ENCODE data around the gene NBAS. TPM values are rescaled to one million over a fixed set of nuclear protein-coding genes. Genes with fewer than 3 reads are reported as not detected.

The NBAS gene
- total RNA-seq, 1 experiment from 2014 or later: 32.5 TPM

GRCh38 chr2:15281681-15282080, 279.5 kb downstream of the NBAS start:
- Mint-ChIP-seq H3K27me3 (ENCODE audit: low read depth) (no peaks in the 10 kb centered on the region), H3K4me3 (no peak overlapping the region), H3K9me3 (no peaks in the 10 kb centered on the region), H3K36me3 (ENCODE audit: insufficient read depth in 1 of 3, low read depth in 3 of 3) (peaks cover 7 to 9% (median 8%) of the 10 kb centered on the region in 3 experiments; a peak in 6 of 7 replicates), H3K4me1 (peaks cover 0 to 2% of the 10 kb centered on the region in 2 experiments; a peak in 1 of 4 replicates), H3K27ac (no peak overlapping the region)
- no peak for TF ChIP-seq CTCF (conservative IDR thresholded peaks at IDR 0.05)
- Histone ChIP-seq H3T11ph (ENCODE audit: low read length) (no peak overlapping the region), H2AFZ (ENCODE audit: low read length) (no peak overlapping the region), H2BK5ac (ENCODE audit: insufficient read length, low read length) (no peak overlapping the region), H3K27me3 (ENCODE audit: insufficient read depth, low read length) (no peaks in the 10 kb centered on the region), H4K5ac (ENCODE audit: insufficient read length, low read depth, low read length) (no peak overlapping the region), H2BK20ac (ENCODE audit: low read depth, low read length, poor library complexity, severe bottlenecking) (no peak overlapping the region), H3K4me2 (ENCODE audit: insufficient read depth, insufficient read length, low read length) (no peak overlapping the region), H3K9ac (ENCODE audit: extremely low read depth, insufficient read length, low read length) (no peak overlapping the region), H4K91ac (ENCODE audit: insufficient read length, low read depth, low read length) (no peak overlapping the region), H3K23ac (ENCODE audit: insufficient read length, low read depth, low read length) (no peak overlapping the region), H2BK15ac (ENCODE audit: low read depth, low read length) (no peak overlapping the region), H2AK5ac (ENCODE audit: insufficient read length, low read length) (no peak overlapping the region), H4K20me1 (ENCODE audit: control insufficient read depth, insufficient read depth, insufficient read length) (no peaks in the 10 kb centered on the region), H3K79me2 (ENCODE audit: insufficient read depth, low read length) (no peaks in the 10 kb centered on the region), H3K23me2 (ENCODE audit: insufficient read length, low read depth, low read length, poor library complexity, severe bottlenecking) (no peaks in the 10 kb centered on the region), H3K56ac (ENCODE audit: insufficient read length, low read depth, low read length) (no peak overlapping the region), H3K18ac (ENCODE audit: insufficient read length, low read depth, low read length) (no peak overlapping the region), H3K14ac (ENCODE audit: insufficient read depth, low read length) (no peak overlapping the region), H2BK12ac (ENCODE audit: insufficient read length, low read depth, low read length) (no peak overlapping the region), H3K4ac (ENCODE audit: low read depth, low read length) (no peak overlapping the region), H3K4me1 (ENCODE audit: insufficient read depth, low read length) (no peaks in the 10 kb centered on the region), H4K8ac (replicated peaks; ENCODE audit: insufficient read length, low read depth, low read length) (no peak overlapping the region), H3K79me1 (ENCODE audit: insufficient read depth, low read depth, low read length, poor library complexity, severe bottlenecking) (no peaks in the 10 kb centered on the region), H3K27ac (ENCODE audit: insufficient read length, low read depth, low read length) (no peak overlapping the region), H3K9me3 (ENCODE audit: control insufficient read depth, low read depth, low read length) (no peaks in the 10 kb centered on the region), H2BK120ac (ENCODE audit: low read depth, low read length, poor library complexity, severe bottlenecking) (no peak overlapping the region)
- whole genome bisulfite sequencing (ENCODE audit: extremely low coverage, insufficient read length, low lambda C conversion rate): no CpG with 5 or more reads among the region's 2 CpGs
- DNase-seq: no peak
